Spleen (tissue), 11 donors: ENCODE measurements around the gene PLCB3. TPM values are rescaled to one million over a fixed set of nuclear protein-coding genes. Genes with fewer than 3 reads are reported as not detected.

Source experiments
- DNase-seq: peaks from one replicate; pipeline ENCODE4 v3.0.0-alpha.2; 2020
- H3K27ac ChIP-seq, 8 donors: fragments of 200-600 bp; sonication (generic) in 7 of 8; 1 replicate in 4 of 8; 2 replicates in 4 of 8; pipeline versions ENCODE4 v1.5.0 to v1.8.0; 2016 to 2021; ENCODE audit warnings: inconsistent platforms in 4 of 8, mild to moderate bottlenecking in 4 of 8, moderate library complexity in 1 of 8
- H3K27me3 ChIP-seq, 7 donors: fragments of 200-600 bp; sonication (generic) in 6 of 7; replicated peaks in 1 of 7; 1 replicate in 4 of 7; 2 replicates in 3 of 7; pipeline versions ENCODE4 v1.5.0 to v1.8.0; 2016 to 2021; ENCODE audit warnings: inconsistent platforms in 3 of 7, mild to moderate bottlenecking in 1 of 7
- H3K36me3 ChIP-seq, 6 donors: fragments of 200-600 bp; sonication (generic) in 5 of 6; 1 replicate in 4 of 6; 2 replicates in 2 of 6; pipeline versions ENCODE4 v1.5.0 to v1.8.0; 2016 to 2021; ENCODE audit warnings: inconsistent platforms in 2 of 6
- H3K4me1 ChIP-seq, 6 donors: fragments of 200-600 bp; sonication (generic) in 5 of 6; 1 replicate in 3 of 6; 2 replicates in 3 of 6; pipeline versions ENCODE4 v1.5.0 to v1.8.0; 2016 to 2021; ENCODE audit warnings: inconsistent platforms in 3 of 6
- H3K4me3 ChIP-seq, 8 donors: fragments of 200-600 bp; sonication (generic) in 7 of 8; 1 replicate in 4 of 8; 2 replicates in 4 of 8; pipeline versions ENCODE4 v1.5.0 to v1.8.0; 2016 to 2021; ENCODE audit warnings: inconsistent platforms in 4 of 8, mild to moderate bottlenecking in 4 of 8, moderate library complexity in 2 of 8
- H3K9me3 ChIP-seq, 8 donors: fragments of 200-600 bp; sonication (generic) in 7 of 8; 1 replicate in 4 of 8; 2 replicates in 4 of 8; pipeline versions ENCODE4 v1.5.0 to v1.8.0; 2016 to 2021; ENCODE audit warnings: inconsistent platforms in 4 of 8
- CTCF ChIP-seq, 11 experiments: fragments of 200-600 bp in 7 of 11; fragments of 450-650 bp in 4 of 11; sonication (generic) in 4 of 11; IDR thresholded peaks in 8 of 11; conservative IDR thresholded peaks in 3 of 11; 1 replicate in 7 of 11; 2 replicates in 4 of 11; pipeline versions ENCODE4 v1.4.0 to v1.8.0; 2016 to 2021; ENCODE audit warnings: antibody characterized with exemption in 11 of 11, inconsistent platforms in 4 of 11, mild to moderate bottlenecking in 1 of 11
- POLR2A ChIP-seq, 3 donors: fragments of 450-650 bp; IDR thresholded peaks; one replicate each; pipeline ENCODE4 v1.5.1; 2017; ENCODE audit warnings: antibody characterized with exemption in 3 of 3, mild to moderate bottlenecking in 1 of 3
- POLR2AphosphoS5 ChIP-seq, 3 donors: sonication (generic); formaldehyde crosslinking; IDR thresholded peaks; one replicate each; pipeline ENCODE4 v1.5.1; 2017; ENCODE audit warnings: antibody characterized with exemption in 3 of 3
- WGBS, 5 donors: extraction: QIAGEN DNeasy Blood & Tissue Kit in 3 of 5; methylation state at CpG; one replicate each; pipeline versions ENCODE4 v1.1.5 to v1.1.7; 2013 to 2018; 5-methylcytosine and 5-hydroxymethylcytosine counted together
- intact Hi-C: fragments of 100-400 bp; cut with DNase I; formaldehyde crosslinking; loops from one replicate; pipeline ENCODE4 v1.15.0; 2023; ENCODE audit warnings: low total_unique reads
- polyA plus RNA-seq, 3 donors: library from polyadenylated mRNA; stranded (reverse); fragments of 200-250 nt; gene quantifications; one replicate each; pipeline ENCODE4 v1.2.1, GENCODE V29; 2013
- total RNA-seq, 7 donors: library from RNA; depleted of rRNA in 3 of 7; stranded (reverse); fragments of >200 nt in 3 of 7; fragmentation: NEBNext Ultra II Directional in 4 of 7; extraction: Animal tissue kit (Norgen Biotek cat#: 25700) in 4 of 7; gene quantifications; one replicate each; pipeline versions ENCODE4 v1.1.0 to v1.2.1, GENCODE V29; 2016 to 2021
- donor health status: healthy with polysubstance abuse.
- donor health status: DM: no; HTN: no; CAD: no; lungs with moderate emphysema.
- donor health status: DM: no; HTN: no; CAD: no.
- donor health status: Bipolar disorder and iron deficiency.
- donor health status: healthy.
- donor health status: DM: no; HTN: no; CAD: no.
- donor health status: DM: yes; HTN: yes; CAD: no.

PLCB3 gene
- total and polyA plus RNA-seq, 10 donors, result 3.8 to 28.3 (median 21.1) TPM

DNA sequence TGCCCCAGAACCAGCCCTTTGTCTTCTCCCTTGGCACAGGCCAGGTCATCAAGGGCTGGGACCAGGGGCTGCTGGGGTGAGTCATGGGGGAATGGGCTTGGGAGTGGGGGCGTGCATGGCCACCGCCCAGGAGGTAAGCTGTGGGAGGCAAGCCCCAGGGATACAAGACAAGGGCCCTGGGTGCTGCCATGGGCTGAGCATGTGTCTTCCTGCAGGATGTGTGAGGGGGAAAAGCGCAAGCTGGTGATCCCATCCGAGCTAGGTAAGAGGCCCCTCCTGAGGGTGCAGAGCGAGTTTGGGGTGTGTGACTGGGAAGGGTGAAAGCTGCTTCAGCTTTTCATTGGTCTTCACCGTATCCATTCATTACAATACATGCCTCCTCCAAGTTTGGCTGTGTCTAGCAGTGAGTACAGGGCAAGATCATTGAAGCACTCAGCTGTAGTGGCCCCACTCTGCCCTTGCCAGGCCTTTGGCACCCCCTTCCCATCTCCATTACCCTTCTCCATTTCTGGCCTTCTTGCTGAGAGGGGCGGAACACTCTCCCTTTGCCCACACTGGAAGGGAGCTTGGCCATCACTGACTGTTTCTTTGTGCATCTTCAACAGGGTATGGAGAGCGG lies 8.0 kb upstream of the PLCB3 start:
- 90 to 94% (median 92%) methylated on average over 8 of the region's 8 CpGs for WGBS, 5 donors

GRCh38 chr11:64244107-64244506 lies 7.2 kb upstream of the PLCB3 start:
- Histone ChIP-seq H3K4me1 (peaks cover 23 to 81% (median 62%) of the 10 kb centered on the region in 6 donors), H3K27me3 (no peaks in the 10 kb centered on the region), H3K27ac (peak overlapping the region in 2 of 8 donors; percentile 95 to 100), H3K4me3 (no peak overlapping the region), H3K9me3 (no peaks in the 10 kb centered on the region), H3K36me3 (peaks cover 0 to 27% (median 9%) of the 10 kb centered on the region in 6 donors)
- DNase-seq, result no peak
- intact Hi-C loops, result no loop called here
- 58 to 75% (median 70%) methylated on average over 5 of the region's 5 CpGs for WGBS, 5 donors
- TF ChIP-seq CTCF (IDR thresholded peaks at IDR 0.05 in 8 of 11, conservative IDR thresholded peaks at IDR 0.05 in 3 of 11), result no peak
- no peak for TF ChIP-seq POLR2AphosphoS5 (IDR thresholded peaks at IDR 0.05)
- no peak for TF ChIP-seq POLR2A (IDR thresholded peaks at IDR 0.05)

More for the DNA sequence above, 8.0 kb upstream of the PLCB3 start:
- no peaks in the 10 kb centered on the region for H3K9me3 ChIP-seq
- DNase-seq, result no peak
- intact Hi-C loops, result no loop called here
- TF ChIP-seq POLR2AphosphoS5 (IDR thresholded peaks at IDR 0.05) (peak in 1 of 3 donors; percentile 10), POLR2A (IDR thresholded peaks at IDR 0.05) (no peak)
- peaks cover 0 to 35% (median 16%) of the 10 kb centered on the region in 6 donors for H3K36me3 ChIP-seq
- no peaks in the 10 kb centered on the region for H3K27me3 ChIP-seq
- H3K27ac ChIP-seq, result peak overlapping the region in 3 of 8 donors; percentile 95 to 100 (median 97)
- H3K4me3 ChIP-seq, result peak overlapping the region in 1 of 8 donors; percentile 11
- H3K4me1 ChIP-seq, result peaks cover 23 to 87% (median 68%) of the 10 kb centered on the region in 6 donors

DNA sequence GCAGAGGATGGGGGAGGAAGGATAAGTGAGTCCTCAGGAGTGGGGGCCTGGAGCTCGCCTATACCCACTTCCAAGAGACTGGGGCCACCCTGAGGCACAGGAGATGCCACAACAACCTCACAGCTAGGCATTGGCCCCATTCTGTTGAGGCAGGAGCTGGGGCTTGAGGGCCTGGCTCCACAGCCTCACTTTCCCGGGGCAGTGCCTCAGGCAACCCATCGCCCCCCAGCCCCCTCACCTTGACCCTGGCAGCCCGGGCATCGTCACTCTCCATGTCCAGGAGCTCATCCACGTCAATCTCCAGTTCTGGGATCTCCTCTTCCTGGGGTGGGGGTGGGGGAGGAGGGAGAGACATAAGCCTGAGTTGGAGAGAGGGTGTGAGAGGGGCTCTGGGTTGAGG lies 6.4 kb upstream of the PLCB3 start:
- H3K27me3 ChIP-seq, result no peaks in the 10 kb centered on the region
- H3K4me3 ChIP-seq, result peak overlapping the region in 6 of 8 donors; percentile 58 to 90 (median 80)
- H3K36me3 ChIP-seq, result peaks cover 0 to 24% (median 9%) of the 10 kb centered on the region in 6 donors
- H3K27ac ChIP-seq, result peak overlapping the region in 7 of 8 donors; percentile 66 to 100 (median 86)
- H3K4me1 ChIP-seq, result peaks cover 19 to 77% (median 56%) of the 10 kb centered on the region in 6 donors
- no peak for TF ChIP-seq CTCF (IDR thresholded peaks at IDR 0.05 in 8 of 11, conservative IDR thresholded peaks at IDR 0.05 in 3 of 11)
- intact Hi-C loops, result no loop called here
- peak; percentile 78 for DNase-seq
- no peaks in the 10 kb centered on the region for H3K9me3 ChIP-seq
- WGBS, 5 donors, result 27 to 44% (median 39%) methylated on average over 3 to 6 of the region's 6 CpGs

- peak in 1 of 3 donors; percentile 47 for TF ChIP-seq POLR2AphosphoS5 (IDR thresholded peaks at IDR 0.05)
- TF ChIP-seq CTCF (IDR thresholded peaks at IDR 0.05 in 8 of 11, conservative IDR thresholded peaks at IDR 0.05 in 3 of 11), result no peak
- Histone ChIP-seq H3K36me3 (peaks cover 0 to 24% (median 9%) of the 10 kb centered on the region in 6 donors), H3K4me1 (peaks cover 15 to 77% (median 54%) of the 10 kb centered on the region in 6 donors), H3K4me3 (peak overlapping the region; percentile 58 to 90 (median 77)), H3K27ac (peak overlapping the region; percentile 33 to 100 (median 84)), H3K9me3 (no peaks in the 10 kb centered on the region), H3K27me3 (no peaks in the 10 kb centered on the region)
- 0 to 5% (median 0%) methylated on average over 5 to 6 of the region's 6 CpGs for WGBS, 5 donors
- DNase-seq, result peak; percentile 90
- intact Hi-C loops, result no loop called here
These were observed 5.9 kb upstream of the PLCB3 start for GRCh38 chr11:64245401-64245796.
